Activated gamma-delta T cell (primary cell): ENCODE measurements around the gene PRKN.

Source experiments
- DNase-seq: peaks from one replicate; lab custom pipeline; 2025; lab: John Stamatoyannopoulos, UW

Gene PRKN

GRCh38 chr6:162244031-162244430, 483.5 kb downstream of the PRKN start:
- no peak for DNase-seq

- no peak for DNase-seq
These were observed 484.7 kb downstream of the PRKN start for GRCh38 chr6:162242915-162243314.

- DNase-seq: no peak
These were observed 488.2 kb downstream of the PRKN start for GRCh38 chr6:162239330-162239729.

- DNase-seq: no peak
These were observed 488.9 kb downstream of the PRKN start for GRCh38 chr6:162238675-162239074.

GRCh38 chr6:162237331-162237730, 490.2 kb downstream of the PRKN start:
- no peak for DNase-seq

GRCh38 chr6:162234631-162235030, 492.9 kb downstream of the PRKN start:
- DNase-seq: no peak

GRCh38 chr6:162230147-162230752, 497.3 kb downstream of the PRKN start:
- DNase-seq: no peak

GRCh38 chr6:162229093-162229492, 498.5 kb downstream of the PRKN start:
- DNase-seq: no peak

GRCh38 chr6:162226803-162227202, 500.8 kb downstream of the PRKN start:
- DNase-seq: no peak

- DNase-seq: no peak
These were observed 505.0 kb downstream of the PRKN start for GRCh38 chr6:162222521-162222920.

- no peak for DNase-seq
These were observed 506.7 kb downstream of the PRKN start for GRCh38 chr6:162220876-162221275.

- no peak for DNase-seq
These were observed 508.3 kb downstream of the PRKN start for GRCh38 chr6:162219266-162219665.

- no peak for DNase-seq
These were observed 509.6 kb downstream of the PRKN start for GRCh38 chr6:162217811-162218493.

GRCh38 chr6:162217058-162217457, 510.5 kb downstream of the PRKN start:
- no peak for DNase-seq

- DNase-seq: no peak
These were observed 515.8 kb downstream of the PRKN start for GRCh38 chr6:162211777-162212176.

- no peak for DNase-seq
These were observed 516.5 kb downstream of the PRKN start for GRCh38 chr6:162211022-162211421.

GRCh38 chr6:162203287-162203686, 524.3 kb downstream of the PRKN start:
- DNase-seq: no peak

- no peak for DNase-seq
These were observed 526.4 kb downstream of the PRKN start for GRCh38 chr6:162200945-162201690.

- no peak for DNase-seq
These were observed 527.5 kb downstream of the PRKN start for GRCh38 chr6:162200041-162200440.

GRCh38 chr6:162198925-162199324, 528.6 kb downstream of the PRKN start:
- no peak for DNase-seq

GRCh38 chr6:162198076-162198475, 529.5 kb downstream of the PRKN start:
- no peak for DNase-seq

GRCh38 chr6:162195441-162195840, 532.1 kb downstream of the PRKN start:
- DNase-seq: no peak

GRCh38 chr6:162190981-162191380, 536.6 kb downstream of the PRKN start:
- no peak for DNase-seq
